OCI-LY3 (cell line): ENCODE data around the gene NCOA3.

Source experiments
- H2AFZ ChIP-seq: fragments of 200-600, 300-600 bp; shearing (Covaris generic); 2 replicates; pipeline ENCODE4 v1.6.0; 2014; ENCODE audit warnings: antibody characterized with exemption, low read depth, low read length
- H3K27ac ChIP-seq: fragments of 200-600, 300-600 bp; sonication (generic); 2 replicates; pipeline ENCODE4 v1.5.1; 2014; ENCODE audit warnings: mild to moderate bottlenecking, low read length, moderate library complexity, mixed read lengths
- H3K27me3 ChIP-seq: fragments of 200-600, 300-600 bp; sonication (generic); 2 replicates; pipeline ENCODE4 v1.6.1; 2014; ENCODE audit warnings: low read depth, low read length, mixed read lengths
- H3K36me3 ChIP-seq: fragments of 200-600, 300-600 bp; sonication (generic); replicated peaks from 2 replicates; pipeline ENCODE3; 2014; ENCODE audit warnings: low read depth, low read length, mixed read lengths
- H3K4me1 ChIP-seq: fragments of 300-600, 200-600 bp; sonication (generic); 2 replicates; pipeline ENCODE4 v1.6.1; 2014; ENCODE audit warnings: low read length, mixed read lengths
- H3K4me2 ChIP-seq: fragments of 200-600, 300-600 bp; sonication (generic); 2 replicates; pipeline ENCODE4 v1.6.1; 2014; ENCODE audit warnings: low read length, mixed read lengths
- H3K4me3 ChIP-seq: fragments of 300-600, 200-600 bp; sonication (generic); 2 replicates; pipeline ENCODE4 v1.5.1; 2014; ENCODE audit warnings: antibody characterized with exemption, mild to moderate bottlenecking, low read length, moderate library complexity
- H3K79me2 ChIP-seq: fragments of 300-600, 200-600 bp; shearing (Covaris generic); 2 replicates; pipeline ENCODE4 v1.6.1; 2014; ENCODE audit warnings: mild to moderate bottlenecking, low read length, mixed read lengths
- H3K9ac ChIP-seq: fragments of 300-600, 200-600 bp; shearing (Covaris generic); 2 replicates; pipeline ENCODE4 v1.6.0; 2014; ENCODE audit warnings: mild to moderate bottlenecking, low read length, moderate library complexity
- H3K9me3 ChIP-seq: fragments of 200-600, 300-600 bp; shearing (Covaris generic); 2 replicates; pipeline ENCODE4 v1.6.1; 2014; ENCODE audit warnings: low read length, mixed read lengths; ENCODE audit not compliant: insufficient read depth
- H4K20me1 ChIP-seq: fragments of 200-600, 300-600 bp; sonication (generic); 2 replicates; pipeline ENCODE4 v1.6.1; 2016; ENCODE audit warnings: low read length, mixed read lengths; ENCODE audit not compliant: insufficient read depth
- CTCF ChIP-seq: fragments of 200-600, 300-600 bp; sonication (generic); IDR thresholded peaks from 2 replicates; pipeline ENCODE4 v1.5.1; 2014; ENCODE audit warnings: antibody characterized with exemption, low read length, low read depth
- EZH2phosphoT487 ChIP-seq: fragments of 200-600 bp; shearing (Covaris generic); IDR thresholded peaks from 2 replicates; pipeline ENCODE4 v1.6.1; 2018; ENCODE audit warnings: antibody characterized with exemption, mixed run types, low read depth

The NCOA3 gene

GRCh38 chr20:47672166-47672565 is 170.5 kb downstream of the NCOA3 start:
- Histone ChIP-seq H3K9ac (no peak overlapping the region), H3K27me3 (no peaks in the 10 kb centered on the region), H4K20me1 (no peaks in the 10 kb centered on the region), H3K9me3 (no peaks in the 10 kb centered on the region), H3K27ac (no peak overlapping the region), H3K4me3 (no peak overlapping the region), H2AFZ (no peak overlapping the region), H3K4me1 (no peaks in the 10 kb centered on the region), H3K4me2 (no peak overlapping the region), H3K36me3 (no peaks in the 10 kb centered on the region), H3K79me2 (no peaks in the 10 kb centered on the region)
- TF ChIP-seq EZH2phosphoT487 = no peak
- TF ChIP-seq CTCF = no peak

- Histone ChIP-seq H3K4me2 (no peak overlapping the region), H3K9ac (no peak overlapping the region), H3K27me3 (no peaks in the 10 kb centered on the region), H3K27ac (no peak overlapping the region), H4K20me1 (no peaks in the 10 kb centered on the region), H3K79me2 (no peaks in the 10 kb centered on the region), H3K4me3 (no peak overlapping the region), H3K4me1 (no peaks in the 10 kb centered on the region), H3K36me3 (no peaks in the 10 kb centered on the region), H2AFZ (no peak overlapping the region), H3K9me3 (no peaks in the 10 kb centered on the region)
- TF ChIP-seq EZH2phosphoT487 = no peak
- TF ChIP-seq CTCF = no peak
These were observed 171.4 kb downstream of the NCOA3 start for GRCh38 chr20:47672886-47673670.

DNA sequence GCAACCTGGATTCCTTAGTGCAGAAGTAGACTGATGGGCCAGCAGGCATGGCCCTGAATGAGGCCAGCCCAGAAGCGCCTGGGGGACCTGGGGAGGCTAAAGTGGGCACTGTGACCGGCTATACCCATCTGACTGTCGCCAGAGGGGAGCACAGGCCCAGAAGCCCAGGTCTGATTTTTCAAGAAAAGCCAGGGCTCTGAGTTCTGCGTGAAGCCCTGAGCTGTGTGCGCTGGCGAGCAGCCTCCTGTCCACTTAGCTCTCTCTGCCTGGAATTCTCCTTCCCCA is 171.9 kb downstream of the NCOA3 start:
- no peak overlapping the region for H3K27ac ChIP-seq
- no peak overlapping the region for H3K9ac ChIP-seq
- H4K20me1 ChIP-seq = no peaks in the 10 kb centered on the region
- no peaks in the 10 kb centered on the region for H3K36me3 ChIP-seq
- H3K79me2 ChIP-seq = no peaks in the 10 kb centered on the region
- no peak overlapping the region for H3K4me3 ChIP-seq
- H2AFZ ChIP-seq = no peak overlapping the region
- no peak overlapping the region for H3K4me2 ChIP-seq
- H3K27me3 ChIP-seq = no peaks in the 10 kb centered on the region
- H3K4me1 ChIP-seq = no peaks in the 10 kb centered on the region
- no peaks in the 10 kb centered on the region for H3K9me3 ChIP-seq
- TF ChIP-seq CTCF (no peak), EZH2phosphoT487 (no peak)

DNA sequence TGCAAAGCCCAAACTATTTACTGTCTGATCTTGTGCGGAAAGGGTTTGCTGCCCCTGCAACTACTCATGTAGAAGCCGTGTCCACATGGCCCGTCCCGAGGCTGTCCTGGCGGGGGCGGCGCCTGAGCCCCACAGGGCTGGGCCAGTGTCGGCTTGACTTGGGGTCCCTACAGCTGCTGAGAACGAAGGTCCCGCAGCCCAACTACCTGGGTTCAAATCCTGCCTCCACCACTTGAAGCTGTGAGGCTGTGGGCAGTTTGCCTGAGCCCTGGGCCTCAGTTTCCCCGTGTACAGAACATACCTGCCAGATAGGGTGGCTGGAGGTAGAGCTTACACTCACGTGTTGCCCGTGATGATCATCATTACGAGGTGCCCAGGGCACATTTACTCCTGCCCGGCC is 172.5 kb downstream of the NCOA3 start:
- no peak overlapping the region for H3K4me2 ChIP-seq
- H3K36me3 ChIP-seq = no peaks in the 10 kb centered on the region
- H4K20me1 ChIP-seq = no peaks in the 10 kb centered on the region
- no peak overlapping the region for H3K27ac ChIP-seq
- TF ChIP-seq EZH2phosphoT487 = no peak
- TF ChIP-seq CTCF = no peak
- H3K4me3 ChIP-seq = no peak overlapping the region
- H3K9me3 ChIP-seq = no peaks in the 10 kb centered on the region
- no peak overlapping the region for H2AFZ ChIP-seq
- no peaks in the 10 kb centered on the region for H3K79me2 ChIP-seq
- H3K9ac ChIP-seq = no peak overlapping the region
- H3K27me3 ChIP-seq = no peaks in the 10 kb centered on the region
- no peaks in the 10 kb centered on the region for H3K4me1 ChIP-seq
